HG02852 (cell line): ENCODE data around the gene MARK1.

ENCODE experiments used
- ATAC-seq: cut with Tn5 transposase; IDR thresholded peaks from one replicate; pipeline ENCODE4 v1.9.1; 2021; ENCODE audit warnings: mild to moderate bottlenecking, moderate library complexity; ENCODE audit not compliant: unreplicated experiment

MARK1 gene

GRCh38 chr1:220527908-220528678 lies at the start of gene MARK1:
MARK1 (plus strand) TSS chr1:220528136; CDS start chr1:220528823, 687 bp downstream.
- ATAC-seq: peak; percentile 63

GRCh38 chr1:220483700-220484099 lies 44.2 kb upstream of the MARK1 start:
- ATAC-seq: no peak

GRCh38 chr1:220484135-220484534 lies 43.8 kb upstream of the MARK1 start:
- no peak for ATAC-seq

- ATAC-seq: no peak
Observed at GRCh38 chr1:220485131-220485530, 42.8 kb upstream of the MARK1 start.

- no peak for ATAC-seq
Observed at GRCh38 chr1:220485791-220486190, 42.1 kb upstream of the MARK1 start.

GRCh38 chr1:220487297-220487820 lies 40.6 kb upstream of the MARK1 start:
- no peak for ATAC-seq

- ATAC-seq: no peak
Observed at GRCh38 chr1:220491891-220492290, 36.0 kb upstream of the MARK1 start.

GRCh38 chr1:220497220-220497947 lies 30.6 kb upstream of the MARK1 start:
- no peak for ATAC-seq

GRCh38 chr1:220498188-220498587 lies 29.7 kb upstream of the MARK1 start:
- no peak for ATAC-seq

GRCh38 chr1:220500372-220500771 lies 27.6 kb upstream of the MARK1 start:
- ATAC-seq: no peak

GRCh38 chr1:220504329-220504728 lies 23.6 kb upstream of the MARK1 start:
- no peak for ATAC-seq

GRCh38 chr1:220507085-220507484 lies 20.9 kb upstream of the MARK1 start:
- no peak for ATAC-seq

GRCh38 chr1:220511179-220511578 lies 16.8 kb upstream of the MARK1 start:
- no peak for ATAC-seq

- ATAC-seq: no peak
Observed at GRCh38 chr1:220511785-220512184, 16.2 kb upstream of the MARK1 start.

GRCh38 chr1:220513834-220514233 lies 14.1 kb upstream of the MARK1 start:
- no peak for ATAC-seq

- ATAC-seq: no peak
Observed at GRCh38 chr1:220514256-220514655, 13.7 kb upstream of the MARK1 start.

- no peak for ATAC-seq
Observed at GRCh38 chr1:220516014-220516721, 11.8 kb upstream of the MARK1 start.

GRCh38 chr1:220516722-220517042 lies 11.3 kb upstream of the MARK1 start:
- no peak for ATAC-seq

- no peak for ATAC-seq
Observed at GRCh38 chr1:220521778-220522177, 6.2 kb upstream of the MARK1 start.

- ATAC-seq: no peak
Observed at GRCh38 chr1:220526294-220526693, 1.6 kb upstream of the MARK1 start.

- no peak for ATAC-seq
Observed at GRCh38 chr1:220527279-220527907, 543 bp upstream of the MARK1 start.
